C4-2B (cell line): ENCODE measurements around the gene ASIC4.

Experiments used
- ZFX ChIP-seq: fragments of 450-650 bp; IDR thresholded peaks from 2 replicates; pipeline ENCODE4 v1.6.1; 2017
- TF ChIP-seq, protein P1 (sequence below): fragments of 450-650 bp; conservative IDR thresholded peaks from 2 replicates; pipeline ENCODE4 v1.5.1; 2017; ENCODE audit warnings: mild to moderate bottlenecking

DNA sequence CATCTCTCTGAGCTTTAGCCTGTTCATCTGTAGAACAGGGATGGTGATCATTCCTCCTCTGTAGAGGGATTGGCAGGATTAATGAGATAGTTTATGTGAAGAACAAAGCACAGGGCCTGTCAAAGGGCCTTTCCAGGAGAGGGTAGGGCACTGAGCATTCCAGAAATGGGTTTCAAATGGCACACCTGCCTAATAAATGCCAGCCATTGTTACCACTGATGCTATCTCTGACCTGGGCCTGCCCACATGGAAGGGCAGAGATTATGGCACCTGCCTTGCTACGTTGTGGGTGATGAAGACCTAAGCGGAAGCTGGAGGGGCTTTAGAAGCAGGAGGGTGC is 46.6 kb upstream of the ASIC4 start:
- TF ChIP-seq, protein P1, sequence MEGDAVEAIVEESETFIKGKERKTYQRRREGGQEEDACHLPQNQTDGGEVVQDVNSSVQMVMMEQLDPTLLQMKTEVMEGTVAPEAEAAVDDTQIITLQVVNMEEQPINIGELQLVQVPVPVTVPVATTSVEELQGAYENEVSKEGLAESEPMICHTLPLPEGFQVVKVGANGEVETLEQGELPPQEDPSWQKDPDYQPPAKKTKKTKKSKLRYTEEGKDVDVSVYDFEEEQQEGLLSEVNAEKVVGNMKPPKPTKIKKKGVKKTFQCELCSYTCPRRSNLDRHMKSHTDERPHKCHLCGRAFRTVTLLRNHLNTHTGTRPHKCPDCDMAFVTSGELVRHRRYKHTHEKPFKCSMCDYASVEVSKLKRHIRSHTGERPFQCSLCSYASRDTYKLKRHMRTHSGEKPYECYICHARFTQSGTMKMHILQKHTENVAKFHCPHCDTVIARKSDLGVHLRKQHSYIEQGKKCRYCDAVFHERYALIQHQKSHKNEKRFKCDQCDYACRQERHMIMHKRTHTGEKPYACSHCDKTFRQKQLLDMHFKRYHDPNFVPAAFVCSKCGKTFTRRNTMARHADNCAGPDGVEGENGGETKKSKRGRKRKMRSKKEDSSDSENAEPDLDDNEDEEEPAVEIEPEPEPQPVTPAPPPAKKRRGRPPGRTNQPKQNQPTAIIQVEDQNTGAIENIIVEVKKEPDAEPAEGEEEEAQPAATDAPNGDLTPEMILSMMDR: no peak
- TF ChIP-seq ZFX: no peak
